ENCODE data around the gene JPH3. TPM values are rescaled to one million over a fixed set of nuclear protein-coding genes. Genes with fewer than 3 reads are reported as not detected.

The JPH3 gene
- polyA plus RNA-seq, 2 of the 4 experiments (the other 2 are of a cell fraction) = 0.36 to 1.6 TPM

DNA sequence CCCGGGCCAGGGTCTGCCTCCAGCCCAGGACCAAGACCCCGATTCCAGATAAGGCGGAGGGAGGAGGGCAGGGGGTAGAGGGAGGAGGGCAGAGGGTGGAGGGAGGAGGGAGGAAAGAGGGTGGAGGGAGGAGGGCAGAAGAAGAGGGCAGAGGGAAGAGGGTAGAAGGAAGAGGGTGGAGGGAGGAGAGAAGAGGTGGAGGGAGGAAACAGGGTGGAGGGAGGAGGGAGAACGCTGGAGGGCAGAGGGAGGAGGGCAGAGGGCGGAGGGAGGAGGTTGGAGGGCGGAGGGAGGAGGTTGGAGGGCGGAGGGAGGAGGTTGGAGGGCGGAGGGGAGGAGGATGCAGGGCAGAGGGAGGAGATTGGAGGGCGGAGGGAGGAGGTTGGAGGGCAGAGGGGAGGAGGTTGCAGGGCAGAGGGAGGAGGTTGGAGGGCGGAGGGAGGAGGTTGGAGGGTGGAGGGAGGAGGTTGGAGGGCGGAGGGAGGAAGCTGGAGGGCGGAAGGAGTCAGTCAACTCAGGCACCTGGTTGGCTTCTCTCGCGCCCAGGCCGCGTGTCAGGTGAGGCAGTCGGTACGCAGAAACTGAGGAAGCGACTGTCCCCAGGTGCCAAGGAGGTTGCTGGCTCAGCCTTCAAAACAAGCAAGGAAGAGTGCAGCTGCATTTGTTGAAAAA, 98.2 kb downstream of the JPH3 start:
- Histone ChIP-seq H3K4me3 (no peak overlapping the region), H3K4me2 (no peak overlapping the region), H3K4me1 (no peaks in the 10 kb centered on the region), H3K9me3 (no peaks in the 10 kb centered on the region), H3K27ac (no peak overlapping the region)
- no peak for DNase-seq (ENCODE audit: low read depth in 1 of 2, low spot score in 1 of 2)
- FAIRE-seq = no peak
- TF ChIP-seq, protein P1, sequence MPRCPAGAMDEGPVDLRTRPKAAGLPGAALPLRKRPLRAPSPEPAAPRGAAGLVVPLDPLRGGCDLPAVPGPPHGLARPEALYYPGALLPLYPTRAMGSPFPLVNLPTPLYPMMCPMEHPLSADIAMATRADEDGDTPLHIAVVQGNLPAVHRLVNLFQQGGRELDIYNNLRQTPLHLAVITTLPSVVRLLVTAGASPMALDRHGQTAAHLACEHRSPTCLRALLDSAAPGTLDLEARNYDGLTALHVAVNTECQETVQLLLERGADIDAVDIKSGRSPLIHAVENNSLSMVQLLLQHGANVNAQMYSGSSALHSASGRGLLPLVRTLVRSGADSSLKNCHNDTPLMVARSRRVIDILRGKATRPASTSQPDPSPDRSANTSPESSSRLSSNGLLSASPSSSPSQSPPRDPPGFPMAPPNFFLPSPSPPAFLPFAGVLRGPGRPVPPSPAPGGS (IDR thresholded peaks at IDR 0.05) = no peak
- no peak for TF ChIP-seq MAFK (IDR thresholded peaks at IDR 0.05; ENCODE audit: partially characterized antibody)
- no peak for TF ChIP-seq KDM1A (IDR thresholded peaks at IDR 0.05; ENCODE audit: low read depth)
- TF ChIP-seq RNF2 (IDR thresholded peaks at IDR 0.05; ENCODE audit: borderline replicate concordance, low read depth) = no peak
- no peak for TF ChIP-seq ZSCAN20 (CRISPR knock-in tag; IDR thresholded peaks at IDR 0.05)
- no peak for TF ChIP-seq HOXB13 (CRISPR knock-in tag; IDR thresholded peaks at IDR 0.05; ENCODE audit: low read depth)
- no peak for TF ChIP-seq ZFP36 (IDR thresholded peaks at IDR 0.05; ENCODE audit: borderline replicate concordance, partially characterized antibody)
- TF ChIP-seq HOXB5 (CRISPR knock-in tag; IDR thresholded peaks at IDR 0.05) = no peak
- no peak for TF ChIP-seq FOSB (CRISPR knock-in tag; IDR thresholded peaks at IDR 0.05)
- TF ChIP-seq SMC3 (IDR thresholded peaks at IDR 0.05) = no peak
- no peak for TF ChIP-seq MYC (IDR thresholded peaks at IDR 0.05; ENCODE audit: borderline replicate concordance, low read length)
- no peak for TF ChIP-seq FOXS1 (CRISPR knock-in tag; IDR thresholded peaks at IDR 0.05)
- no peak for TF ChIP-seq SREBF2 (IDR thresholded peaks at IDR 0.05)
- WGBS (ENCODE audit: missing lambda C conversion rate) = 94% methylated on average over 13 of the region's 19 CpGs
- POLR2A ChIA-PET = no interaction called here
- ATAC-seq = no peak
- CTCF ChIA-PET = interaction anchor here (1.2 to 1.3 kb wide), 2 partner anchors 69 to 174 kb away, joined by 3 read pairs; no protein-coding TSS in a partner anchor

GRCh38 chr16:87701078-87701460, 98.8 kb downstream of the JPH3 start:
- Histone ChIP-seq H3K4me2 (no peak overlapping the region), H3K27ac (no peak overlapping the region), H3K4me3 (no peak overlapping the region), H3K4me1 (no peaks in the 10 kb centered on the region), H3K9me3 (no peaks in the 10 kb centered on the region)
- ChIA-PET CTCF (interaction anchor here (0.6 to 1.4 kb wide), 4 partner anchors 55 to 174 kb away, joined by 3 to 4 read pairs (median 3); no protein-coding TSS in a partner anchor), POLR2A (no interaction called here)
- WGBS (ENCODE audit: missing lambda C conversion rate) = 91% methylated on average over 11 of the region's 11 CpGs
- no peak for ATAC-seq
- FAIRE-seq = no peak
- no peak for DNase-seq (ENCODE audit: low read depth in 1 of 2, low spot score in 1 of 2)
- TF ChIP-seq USF2 (IDR thresholded peaks at IDR 0.05) (no peak), SREBF2 (IDR thresholded peaks at IDR 0.05) (no peak), MAZ (IDR thresholded peaks at IDR 0.05; ENCODE audit: borderline replicate concordance, low read depth, low read length) (no peak), HEYL (CRISPR knock-in tag; IDR thresholded peaks at IDR 0.05) (no peak), KDM1A (IDR thresholded peaks at IDR 0.05; ENCODE audit: low read depth) (no peak), ESRRA (IDR thresholded peaks at IDR 0.05; ENCODE audit: borderline replicate concordance, low read length) (no peak), PHF8 (IDR thresholded peaks at IDR 0.05; ENCODE audit: borderline replicate concordance, low read depth) (no peak), HOXA7 (CRISPR knock-in tag; IDR thresholded peaks at IDR 0.05) (no peak), CHD4 (IDR thresholded peaks at IDR 0.05; ENCODE audit: borderline replicate concordance) (no peak), TP53 (CRISPR knock-in tag; IDR thresholded peaks at IDR 0.05) (no peak), CEBPB (IDR thresholded peaks at IDR 0.05) (no peak)
- TF ChIP-seq, protein P2, sequence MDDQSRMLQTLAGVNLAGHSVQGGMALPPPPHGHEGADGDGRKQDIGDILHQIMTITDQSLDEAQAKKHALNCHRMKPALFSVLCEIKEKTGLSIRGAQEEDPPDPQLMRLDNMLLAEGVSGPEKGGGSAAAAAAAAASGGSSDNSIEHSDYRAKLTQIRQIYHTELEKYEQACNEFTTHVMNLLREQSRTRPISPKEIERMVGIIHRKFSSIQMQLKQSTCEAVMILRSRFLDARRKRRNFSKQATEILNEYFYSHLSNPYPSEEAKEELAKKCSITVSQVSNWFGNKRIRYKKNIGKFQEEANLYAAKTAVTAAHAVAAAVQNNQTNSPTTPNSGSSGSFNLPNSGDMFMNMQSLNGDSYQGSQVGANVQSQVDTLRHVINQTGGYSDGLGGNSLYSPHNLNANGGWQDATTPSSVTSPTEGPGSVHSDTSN (IDR thresholded peaks at IDR 0.05) = no peak
